GM23248 (cell line): ENCODE results near the gene APOD. TPM values are rescaled to one million over a fixed set of nuclear protein-coding genes. Genes with fewer than 3 reads are reported as not detected.
"Not testable (repeated sequence)": the region's sequence is repeated elsewhere in the genome, so short reads cannot be mapped to it uniquely, and the experiment has no call there.

Experiments
- DNase-seq: peaks from one replicate; pipeline ENCODE4 v3.0.0-alpha.2; 2015
- H2AFZ ChIP-seq: fragments of 200-600 bp; sonication (generic); 2 replicates; pipeline ENCODE4 v1.6.1; 2016; ENCODE audit warnings: antibody characterized with exemption
- H3F3A ChIP-seq: fragments of 200-600 bp; sonication (generic); 2 replicates; pipeline ENCODE4 v1.6.1; 2016; ENCODE audit warnings: mild to moderate bottlenecking, antibody characterized with exemption, mixed run types; ENCODE audit not compliant: insufficient read depth
- H3K27ac ChIP-seq: fragments of 200-600 bp; sonication (generic); 2 replicates; pipeline ENCODE4 v1.5.1; 2016; ENCODE audit warnings: mild to moderate bottlenecking
- H3K27me3 ChIP-seq: fragments of 200-600 bp; sonication (generic); replicated peaks from 2 replicates; pipeline ENCODE4 v1.6.1; 2016; ENCODE audit warnings: mild to moderate bottlenecking; ENCODE audit not compliant: insufficient read depth
- H3K36me3 ChIP-seq: fragments of 200-600 bp; sonication (generic); 2 replicates; pipeline ENCODE4 v1.6.1; 2016; ENCODE audit warnings: low read depth, mild to moderate bottlenecking
- H3K4me1 ChIP-seq: fragments of 200-600 bp; sonication (generic); 2 replicates; pipeline ENCODE4 v1.6.1; 2016; ENCODE audit warnings: mild to moderate bottlenecking; ENCODE audit not compliant: insufficient read depth
- H3K4me2 ChIP-seq: fragments of 200-600 bp; sonication (generic); one replicate; pipeline ENCODE4 v1.6.1; 2016; ENCODE audit warnings: mild to moderate bottlenecking; ENCODE audit not compliant: unreplicated experiment
- H3K4me3 ChIP-seq: fragments of 200-600 bp; sonication (generic); 2 replicates; pipeline ENCODE4 v1.5.1; 2016; ENCODE audit warnings: mild to moderate bottlenecking
- H3K79me2 ChIP-seq: fragments of 200-600 bp; sonication (generic); 2 replicates; pipeline ENCODE4 v1.6.1; 2016; ENCODE audit warnings: mild to moderate bottlenecking; ENCODE audit not compliant: insufficient read depth
- H3K9ac ChIP-seq: fragments of 200-600 bp; sonication (generic); 2 replicates; pipeline ENCODE4 v1.6.1; 2016; ENCODE audit warnings: mild to moderate bottlenecking
- H3K9me2 ChIP-seq: fragments of 200-600 bp; sonication (generic); 2 replicates; pipeline ENCODE4 v1.6.1; 2016; ENCODE audit warnings: mixed run types, mild to moderate bottlenecking, moderate library complexity; ENCODE audit not compliant: insufficient read depth
- H3K9me3 ChIP-seq: fragments of 200-600 bp; sonication (generic); one replicate; pipeline ENCODE4 v1.6.1; 2017; ENCODE audit warnings: low read depth
- H4K20me1 ChIP-seq: fragments of 200-600 bp; sonication (generic); 2 replicates; pipeline ENCODE4 v1.6.0; 2016; ENCODE audit not compliant: insufficient read depth
- WGBS, 2 experiments: methylation state at CpG; one replicate each; pipeline ENCODE4 v1.1.6; 2015 to 2017; ENCODE audit warnings: low lambda C conversion rate in 2 of 2, low coverage in 1 of 2; ENCODE audit errors: missing lambda C conversion rate in 2 of 2; 5-methylcytosine and 5-hydroxymethylcytosine counted together
- in situ Hi-C: fragments of 300-500 bp; cut with MboI; formaldehyde crosslinking; loops from 2 replicates; pipeline ENCODE4 v1.15.0; 2020
- polyA plus RNA-seq: library from polyadenylated mRNA; unstranded; fragments of >200 nt; fragmentation: Nextera tagmentation; extraction: Ambion mirVana; gene quantifications from 2 replicates; pipeline ENCODE4 v1.2.1, GENCODE V29; 2016
- total RNA-seq: library from RNA; depleted of rRNA; stranded (reverse); fragments of >200 nt; shearing (Covaris generic); gene quantifications from 2 replicates; pipeline ENCODE4 v1.2.3, GENCODE V29; 2014

APOD gene
- total and polyA plus RNA-seq, 2 experiments from 2014 or later: 0.97 to 3.7 TPM

DNA sequence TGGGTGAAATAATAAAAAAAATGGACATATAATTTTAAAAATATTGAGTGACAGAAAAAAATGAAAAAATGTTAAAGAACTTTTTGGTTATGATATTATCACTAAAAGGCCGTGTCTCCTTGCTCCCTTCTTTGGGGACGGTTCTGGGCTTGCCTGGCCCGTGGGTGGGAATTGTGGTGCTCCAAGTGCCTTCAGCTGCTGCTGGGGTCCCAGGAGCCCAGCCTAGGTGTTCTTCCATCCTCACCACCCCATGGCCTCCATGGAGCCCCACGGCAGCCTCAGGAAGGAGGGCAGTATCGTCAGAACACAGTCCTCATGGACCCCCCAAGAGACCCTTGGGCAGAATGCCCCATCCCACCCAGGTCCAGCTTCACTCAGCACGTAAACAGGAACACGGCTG, 45.9 kb upstream of the APOD start:
- H3K4me3 ChIP-seq, H3F3A ChIP-seq, H3K9me3 ChIP-seq, H3K4me2 ChIP-seq, H3K9ac ChIP-seq, H3K4me1 ChIP-seq, H2AFZ ChIP-seq, H3K79me2 ChIP-seq, DNase-seq, H3K9me2 ChIP-seq, H3K27ac ChIP-seq, H3K36me3 ChIP-seq, H4K20me1 ChIP-seq, H3K27me3 ChIP-seq, in situ Hi-C loops: not testable (repeated sequence)
- no CpG with 5 or more reads among the region's 7 CpGs for WGBS, 2 experiments

DNA sequence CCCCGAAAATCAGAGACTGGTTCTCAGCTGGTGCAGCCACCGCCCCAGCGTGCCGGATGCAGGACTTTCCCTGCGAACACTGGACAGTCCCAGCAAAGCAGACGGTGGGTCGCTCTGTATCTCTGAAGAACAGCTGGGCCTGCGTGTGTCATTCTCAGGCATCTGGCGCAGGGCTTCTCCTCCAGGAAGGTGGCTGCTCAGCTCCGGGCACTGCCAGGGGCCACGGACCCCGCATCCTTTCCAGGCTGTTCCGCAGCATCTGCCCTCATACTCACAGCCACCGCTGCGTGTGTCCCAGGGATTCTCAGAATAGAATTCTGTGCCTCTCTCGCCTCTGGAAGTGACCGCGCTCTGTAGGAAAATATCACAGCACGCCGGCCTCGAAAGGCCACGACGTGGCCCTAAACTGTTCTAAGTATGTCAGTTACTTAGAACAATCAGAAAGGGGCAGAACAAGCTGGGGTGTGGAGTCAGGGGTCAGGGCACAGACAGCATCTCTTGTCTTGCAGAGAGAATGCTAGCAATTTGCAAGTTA, 44.7 kb upstream of the APOD start:
- H3K36me3 ChIP-seq, DNase-seq, H3K4me3 ChIP-seq, H2AFZ ChIP-seq, H3K79me2 ChIP-seq, H3K9me2 ChIP-seq, in situ Hi-C loops, H3K27me3 ChIP-seq, H3K9me3 ChIP-seq, H3K4me2 ChIP-seq, H3K27ac ChIP-seq, H3F3A ChIP-seq, H4K20me1 ChIP-seq, H3K9ac ChIP-seq, H3K4me1 ChIP-seq: not testable (repeated sequence)
- 88 to 92% methylated on average over 14 to 23 of the region's 23 CpGs for WGBS, 2 experiments

DNA sequence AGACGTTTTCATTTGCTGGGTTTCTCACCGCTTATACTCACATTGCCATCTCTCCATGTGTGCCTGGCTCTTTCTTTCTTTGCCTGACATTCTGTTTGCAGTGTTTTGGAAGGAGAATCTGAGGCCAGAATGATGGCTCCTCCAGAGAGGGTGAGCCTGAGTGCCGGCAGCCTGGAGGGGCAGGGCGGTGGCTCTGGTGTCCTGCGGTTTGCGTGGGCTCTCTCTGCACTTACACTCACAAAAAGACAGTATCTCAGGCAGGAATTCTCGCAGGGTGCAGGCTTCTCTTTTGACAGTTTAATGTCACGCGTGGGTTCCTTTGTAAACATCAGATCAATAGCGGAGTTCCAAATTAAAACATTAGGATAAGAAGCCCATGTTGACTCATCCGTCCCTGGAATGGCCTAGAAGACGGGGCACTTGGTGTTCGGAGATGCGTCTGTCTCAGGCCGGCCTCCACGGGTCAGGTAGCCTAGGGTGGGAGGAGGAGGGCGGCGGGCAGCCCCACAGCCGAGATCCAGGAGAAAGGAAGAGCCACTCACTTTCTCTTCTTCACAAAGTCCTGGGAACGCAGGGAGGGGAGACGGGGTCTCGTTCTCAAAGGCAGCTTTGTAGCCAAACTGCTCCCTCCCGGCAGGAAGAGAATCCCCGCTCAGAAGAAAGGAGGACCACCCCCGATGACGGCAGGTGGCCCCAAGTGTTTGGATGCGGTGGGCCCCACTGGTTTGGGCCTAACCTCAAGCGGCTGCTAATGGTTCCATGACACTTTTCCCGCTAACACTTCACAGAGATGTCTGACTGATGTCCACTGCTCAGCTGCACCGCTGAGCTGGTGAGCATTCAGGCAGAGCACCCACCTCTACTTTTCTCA, 44.0 kb upstream of the APOD start:
- H4K20me1 ChIP-seq, in situ Hi-C loops: not testable (repeated sequence)
- WGBS, 2 experiments: 58 to 73% methylated on average over 10 to 18 of the region's 30 CpGs

DNA sequence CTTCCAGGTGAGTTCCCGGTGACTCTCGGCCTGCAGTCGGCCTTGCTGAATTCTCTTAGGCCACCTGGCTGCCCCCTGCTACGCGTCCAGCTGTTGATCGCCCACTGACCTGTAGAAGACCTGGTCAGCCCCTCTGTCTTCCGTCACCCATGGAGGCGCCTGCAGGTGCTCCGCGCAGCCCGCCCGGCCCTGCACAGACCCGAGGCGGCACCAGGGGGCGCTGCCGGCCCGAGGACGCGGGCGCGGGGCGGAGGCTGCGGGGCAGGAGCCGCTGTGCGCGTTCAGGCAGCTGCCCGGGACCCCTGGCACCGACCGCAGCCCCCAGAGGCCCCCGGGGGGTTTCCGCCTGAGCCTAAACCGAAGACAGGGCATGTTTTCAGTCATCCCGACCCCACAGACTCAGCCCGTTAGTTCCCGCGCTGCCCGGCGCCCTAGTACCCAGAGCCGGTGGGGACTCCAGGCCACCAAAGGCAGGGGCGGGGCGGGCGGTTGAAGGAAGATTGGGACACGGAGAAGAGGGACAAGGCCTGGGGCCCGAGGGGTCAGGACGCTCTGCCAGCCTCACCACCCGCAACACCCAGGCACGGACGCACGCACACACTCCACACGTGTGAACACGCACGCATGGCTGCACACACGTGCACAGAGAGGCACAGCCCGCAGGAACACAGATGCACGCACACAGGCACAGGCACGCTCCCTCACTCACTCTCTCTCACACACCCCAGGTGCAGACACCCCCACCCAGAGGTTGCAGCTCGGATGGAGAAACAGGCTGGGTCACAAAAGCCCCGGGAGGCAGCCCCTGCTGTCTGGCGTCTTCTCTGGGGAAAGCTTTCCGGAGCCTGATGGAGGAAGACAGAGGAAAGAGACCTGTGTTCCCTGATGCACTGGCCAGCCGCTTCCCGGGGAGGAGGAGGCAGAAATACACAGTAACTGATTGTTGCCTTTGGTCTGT, 41.1 kb upstream of the APOD start:
- H3K9ac ChIP-seq, H3K79me2 ChIP-seq, in situ Hi-C loops, H3K9me3 ChIP-seq, H3F3A ChIP-seq, DNase-seq, H3K4me1 ChIP-seq, H3K4me2 ChIP-seq, H3K27me3 ChIP-seq, H2AFZ ChIP-seq, H4K20me1 ChIP-seq, H3K9me2 ChIP-seq, H3K27ac ChIP-seq, H3K36me3 ChIP-seq, H3K4me3 ChIP-seq: not testable (repeated sequence)
- 3% methylated on average over 8 to 12 of the region's 62 CpGs for WGBS, 2 experiments

More for the DNA sequence above, 44.0 kb upstream of the APOD start:
- H3F3A ChIP-seq, H3K9me2 ChIP-seq, H3K9ac ChIP-seq, H3K27ac ChIP-seq, H2AFZ ChIP-seq, H3K9me3 ChIP-seq, H3K4me3 ChIP-seq, H3K4me1 ChIP-seq, H3K4me2 ChIP-seq, H3K36me3 ChIP-seq, H3K79me2 ChIP-seq, DNase-seq, H3K27me3 ChIP-seq: not testable (repeated sequence)

DNA sequence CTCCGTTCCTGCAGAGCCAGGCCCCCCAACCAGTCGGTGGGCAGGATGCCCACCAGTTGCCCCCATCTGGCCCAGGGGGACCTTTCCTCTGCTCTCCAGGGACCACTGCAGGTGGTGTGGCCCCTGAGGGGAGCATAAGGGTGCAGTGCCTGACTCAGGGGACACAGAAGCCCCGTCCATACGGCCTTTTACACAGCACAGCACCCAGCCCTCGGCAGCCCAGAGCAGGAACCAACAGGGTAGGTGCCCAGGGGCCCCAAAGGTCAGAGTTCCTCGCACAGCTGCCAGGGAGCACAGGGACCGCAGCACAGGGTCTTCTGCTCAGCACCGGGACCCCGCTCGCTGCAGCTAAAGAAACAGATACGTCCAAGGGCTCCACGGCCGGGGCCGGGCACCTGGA, 40.4 kb upstream of the APOD start:
- DNase-seq, H3F3A ChIP-seq, H3K4me1 ChIP-seq, H3K27ac ChIP-seq, H3K9ac ChIP-seq, in situ Hi-C loops, H2AFZ ChIP-seq, H3K9me3 ChIP-seq, H3K4me2 ChIP-seq, H3K36me3 ChIP-seq, H3K4me3 ChIP-seq, H4K20me1 ChIP-seq, H3K79me2 ChIP-seq, H3K9me2 ChIP-seq, H3K27me3 ChIP-seq: not testable (repeated sequence)
- WGBS, 2 experiments: no CpG with 5 or more reads among the region's 14 CpGs

DNA sequence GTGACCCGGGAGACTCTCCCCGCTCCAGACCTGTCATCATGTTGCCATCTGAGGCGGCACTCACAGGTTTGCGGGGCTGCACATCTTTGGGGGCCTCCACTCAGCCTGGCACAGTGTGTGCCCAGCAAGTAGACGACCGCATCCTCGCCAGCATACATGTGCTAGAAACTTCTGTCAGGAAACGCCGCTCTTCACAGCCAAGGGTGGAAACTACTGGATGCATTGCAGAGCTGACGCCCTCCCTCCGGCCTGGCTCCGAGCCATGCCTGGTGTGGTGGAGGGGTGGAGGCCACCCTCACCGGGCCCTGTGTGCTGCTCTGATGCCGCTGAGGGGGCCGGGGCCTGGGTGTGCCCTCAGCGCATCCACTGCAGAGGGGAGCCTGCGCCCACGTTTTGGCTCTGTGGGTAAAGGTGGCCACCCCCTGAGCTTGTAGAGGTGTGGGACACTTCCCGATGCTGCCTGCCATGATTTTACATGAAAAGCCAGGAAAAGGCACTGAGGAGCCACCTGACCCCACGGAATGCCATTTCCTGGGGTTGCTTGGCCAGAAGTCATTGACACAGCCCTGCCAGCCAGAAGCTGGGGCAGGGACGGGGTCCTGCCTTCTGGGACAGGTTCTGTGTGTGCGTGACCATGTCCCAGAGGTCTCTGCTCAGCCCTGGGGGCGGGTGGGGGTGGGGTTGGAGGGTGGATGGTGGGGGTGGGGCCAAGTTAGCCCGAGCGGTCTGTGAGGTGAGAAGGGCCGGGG, 39.7 kb upstream of the APOD start:
- H4K20me1 ChIP-seq, DNase-seq, H3K4me1 ChIP-seq, H3K27me3 ChIP-seq, H3K27ac ChIP-seq, H3K9me3 ChIP-seq, H3F3A ChIP-seq, H3K4me3 ChIP-seq, H3K9ac ChIP-seq, H3K79me2 ChIP-seq, in situ Hi-C loops, H2AFZ ChIP-seq, H3K4me2 ChIP-seq, H3K9me2 ChIP-seq, H3K36me3 ChIP-seq: not testable (repeated sequence)
- 31 to 65% methylated on average over 6 to 11 of the region's 26 CpGs for WGBS, 2 experiments
